Transverse colon (tissue), 4 donors: ENCODE measurements around the gene MRGPRG. TPM values are rescaled to one million over a fixed set of nuclear protein-coding genes. Genes with fewer than 3 reads are reported as not detected.

ENCODE experiments used
- DNase-seq: peaks from one replicate; pipeline ENCODE4 v3.0.0-alpha.2; 2019
- H3K27ac ChIP-seq, 4 donors: fragments of 200-600 bp; sonication (generic); 2 replicates each; pipeline ENCODE4 v1.5.1; 2016 to 2018; ENCODE audit warnings: inconsistent platforms in 4 of 4
- H3K27me3 ChIP-seq: fragments of 200-600 bp; sonication (generic); 2 replicates; pipeline ENCODE4 v1.5.1; 2017; ENCODE audit warnings: inconsistent platforms
- H3K36me3 ChIP-seq, 4 donors: fragments of 200-600 bp; sonication (generic); 2 replicates each; pipeline ENCODE4 v1.5.1; 2017 to 2019; ENCODE audit warnings: inconsistent platforms in 4 of 4
- H3K4me1 ChIP-seq, 4 donors: fragments of 200-600 bp; sonication (generic); 2 replicates each; pipeline ENCODE4 v1.5.1; 2017 to 2020; ENCODE audit warnings: inconsistent platforms in 4 of 4
- H3K4me3 ChIP-seq, 4 donors: fragments of 200-600 bp; sonication (generic); 1 replicate in 1 of 4; 2 replicates in 3 of 4; pipeline versions ENCODE4 v1.5.1 to v1.6.1; 2017 to 2019; ENCODE audit warnings: inconsistent platforms in 4 of 4
- H3K9me3 ChIP-seq, 2 donors: fragments of 200-600 bp; sonication (generic); 2 replicates each; pipeline ENCODE4 v1.5.1; 2017 to 2019; ENCODE audit warnings: inconsistent platforms in 2 of 2
- EP300 ChIP-seq: sonication (generic); formaldehyde crosslinking; IDR thresholded peaks from one replicate; pipeline ENCODE4 v1.6.1; 2017; ENCODE audit warnings: antibody characterized with exemption, low read depth
- POLR2A ChIP-seq: fragments of 450-650 bp; IDR thresholded peaks from one replicate; pipeline ENCODE4 v1.6.1; 2016; ENCODE audit warnings: antibody characterized with exemption, mild to moderate bottlenecking, moderate library complexity
- POLR2AphosphoS5 ChIP-seq, 3 donors: sonication (generic); formaldehyde crosslinking; IDR thresholded peaks; one replicate each; pipeline ENCODE4 v1.6.1; 2016; ENCODE audit warnings: antibody characterized with exemption in 3 of 3
- WGBS, 2 donors: methylation state at CpG; one replicate each; pipeline ENCODE4 v1.1.5; 2018; ENCODE audit warnings: low coverage in 1 of 2; 5-methylcytosine and 5-hydroxymethylcytosine counted together
- in situ Hi-C, 4 donors: fragments of 200-750 bp; cut with MboI; loops; one replicate each; pipeline versions ENCODE4 v1.15.0 to v1.15.1; 2017; ENCODE audit warnings: low sequenced_read_pairs in 3 of 4, low pct_ligation_motif_present in 1 of 4, low pct_unique_long_range_greater_than_20kb in 1 of 4
- intact Hi-C: fragments of 100-400 bp; cut with DNase I; formaldehyde crosslinking; loops from one replicate; pipeline ENCODE4 v1.15.1; 2023; ENCODE audit warnings: low total_unique reads
- total RNA-seq, 4 donors: library from RNA; depleted of rRNA; stranded (reverse); fragments of >200 nt; gene quantifications; one replicate each; pipeline ENCODE4 v1.1.0, GENCODE V29; 2016
- TF ChIP-seq, protein P1 (sequence below), 5 experiments: fragments of 200-600 bp in 3 of 5; fragments of 450-650 bp in 2 of 5; sonication (generic) in 3 of 5; IDR thresholded peaks; 1 replicate in 2 of 5; 2 replicates in 3 of 5; pipeline ENCODE4 v1.5.1; 2016 to 2017; ENCODE audit warnings: antibody characterized with exemption in 5 of 5, inconsistent platforms in 3 of 5, mild to moderate bottlenecking in 2 of 5, moderate library complexity in 1 of 5

The MRGPRG gene
- total RNA-seq, 4 donors from 2014 or later: not detected

DNA sequence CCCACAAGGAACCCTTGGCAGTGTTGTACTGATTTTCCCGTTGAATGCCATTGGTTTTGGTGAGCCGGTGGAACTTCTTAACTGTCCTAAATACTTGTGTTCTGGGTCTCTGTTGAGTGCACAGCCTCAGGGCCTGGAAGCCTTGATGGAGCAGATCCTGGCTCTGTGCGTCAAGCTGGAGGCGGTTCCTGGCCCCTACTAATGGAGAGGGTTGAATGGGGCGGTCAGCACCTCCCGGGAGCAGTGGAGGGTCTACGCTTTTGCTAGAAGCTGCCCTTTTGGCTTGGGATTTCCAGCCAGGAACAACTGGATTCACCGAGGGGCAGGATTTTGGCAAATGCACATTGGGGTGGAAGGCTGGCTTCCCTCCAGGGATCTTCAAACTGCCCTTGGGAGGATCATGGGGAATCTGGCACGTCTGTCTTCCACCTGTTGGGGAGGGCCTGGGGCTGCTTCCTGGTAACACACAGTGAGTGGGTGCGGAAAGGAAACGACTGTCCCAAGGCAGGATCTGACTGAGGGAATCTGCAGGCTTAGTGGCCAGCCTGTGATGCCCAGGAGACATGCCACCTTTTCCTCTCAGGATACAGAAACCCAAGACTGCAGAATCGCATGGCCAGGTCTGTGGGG lies 46.6 kb downstream of the MRGPRG start:
- peaks cover 0 to 3% of the 10 kb centered on the region in 2 donors for H3K9me3 ChIP-seq
- no peaks in the 10 kb centered on the region for H3K36me3 ChIP-seq
- TF ChIP-seq, protein P1, sequence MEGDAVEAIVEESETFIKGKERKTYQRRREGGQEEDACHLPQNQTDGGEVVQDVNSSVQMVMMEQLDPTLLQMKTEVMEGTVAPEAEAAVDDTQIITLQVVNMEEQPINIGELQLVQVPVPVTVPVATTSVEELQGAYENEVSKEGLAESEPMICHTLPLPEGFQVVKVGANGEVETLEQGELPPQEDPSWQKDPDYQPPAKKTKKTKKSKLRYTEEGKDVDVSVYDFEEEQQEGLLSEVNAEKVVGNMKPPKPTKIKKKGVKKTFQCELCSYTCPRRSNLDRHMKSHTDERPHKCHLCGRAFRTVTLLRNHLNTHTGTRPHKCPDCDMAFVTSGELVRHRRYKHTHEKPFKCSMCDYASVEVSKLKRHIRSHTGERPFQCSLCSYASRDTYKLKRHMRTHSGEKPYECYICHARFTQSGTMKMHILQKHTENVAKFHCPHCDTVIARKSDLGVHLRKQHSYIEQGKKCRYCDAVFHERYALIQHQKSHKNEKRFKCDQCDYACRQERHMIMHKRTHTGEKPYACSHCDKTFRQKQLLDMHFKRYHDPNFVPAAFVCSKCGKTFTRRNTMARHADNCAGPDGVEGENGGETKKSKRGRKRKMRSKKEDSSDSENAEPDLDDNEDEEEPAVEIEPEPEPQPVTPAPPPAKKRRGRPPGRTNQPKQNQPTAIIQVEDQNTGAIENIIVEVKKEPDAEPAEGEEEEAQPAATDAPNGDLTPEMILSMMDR (IDR thresholded peaks at IDR 0.05): no peak
- no peak for TF ChIP-seq POLR2A
- no peak for TF ChIP-seq EP300
- no peak for TF ChIP-seq POLR2AphosphoS5 (IDR thresholded peaks at IDR 0.05)
- H3K27me3 ChIP-seq: peaks cover 21% of the 10 kb centered on the region
- in situ Hi-C loops: no loop called here
- WGBS, 2 donors: 74% methylated on average over 12 of the region's 12 CpGs; no CpG with 5 or more reads in 1 of the 2 donors
- H3K27ac ChIP-seq: no peak overlapping the region
- DNase-seq: no peak
- H3K4me3 ChIP-seq: no peak overlapping the region
- intact Hi-C loops: no loop called here
- peaks cover 4 to 19% (median 8%) of the 10 kb centered on the region in 4 donors for H3K4me1 ChIP-seq

DNA sequence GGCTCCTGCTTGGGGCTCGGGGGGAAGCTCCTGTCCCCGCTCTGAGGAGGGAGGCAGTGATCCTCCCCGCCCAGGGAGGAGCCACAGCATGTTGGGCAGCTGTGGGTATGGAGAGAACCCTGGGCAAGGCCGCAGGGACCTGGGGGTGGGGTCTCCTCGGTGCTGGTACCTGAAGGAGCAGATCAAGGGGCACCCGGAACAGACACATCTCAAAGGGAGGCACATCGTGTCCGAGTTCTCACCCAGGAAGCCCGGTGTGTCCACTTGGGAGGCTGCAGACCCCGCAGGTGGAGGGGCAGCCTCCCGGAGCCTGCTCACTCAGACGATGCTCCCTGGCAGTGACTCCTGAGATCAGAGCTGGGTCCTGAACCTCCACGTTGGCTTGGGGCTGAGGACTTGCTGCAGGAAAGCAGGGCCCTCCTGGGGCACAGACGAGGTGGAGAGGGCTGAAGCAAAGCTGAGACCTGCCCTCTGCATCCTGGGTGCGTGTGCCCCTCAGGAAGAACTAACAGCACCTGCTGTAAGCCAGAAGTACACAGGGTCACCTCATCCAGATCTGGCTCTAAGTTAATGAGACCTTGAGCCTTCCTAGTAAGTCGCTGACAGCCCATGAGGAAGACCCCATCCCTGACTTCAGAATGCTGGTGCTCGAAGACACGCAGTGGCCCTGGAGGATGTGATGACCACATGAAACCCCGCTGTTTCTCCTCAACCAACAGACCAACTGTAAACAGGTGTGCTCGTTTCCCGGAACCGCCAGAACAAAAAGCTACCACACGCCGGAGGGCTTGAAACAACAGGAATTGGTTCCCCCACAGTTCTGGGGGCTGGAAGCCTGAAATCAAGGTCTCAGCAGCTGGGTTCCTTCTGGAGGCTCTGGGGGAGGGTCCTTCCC lies 47.6 kb downstream of the MRGPRG start:
- in situ Hi-C loops: no loop called here
- TF ChIP-seq, protein P1 (IDR thresholded peaks at IDR 0.05): no peak
- TF ChIP-seq POLR2A (no peak), EP300 (no peak), POLR2AphosphoS5 (IDR thresholded peaks at IDR 0.05) (no peak)
- 52 to 81% methylated on average over 2 to 21 of the region's 24 CpGs for WGBS, 2 donors

DNA sequence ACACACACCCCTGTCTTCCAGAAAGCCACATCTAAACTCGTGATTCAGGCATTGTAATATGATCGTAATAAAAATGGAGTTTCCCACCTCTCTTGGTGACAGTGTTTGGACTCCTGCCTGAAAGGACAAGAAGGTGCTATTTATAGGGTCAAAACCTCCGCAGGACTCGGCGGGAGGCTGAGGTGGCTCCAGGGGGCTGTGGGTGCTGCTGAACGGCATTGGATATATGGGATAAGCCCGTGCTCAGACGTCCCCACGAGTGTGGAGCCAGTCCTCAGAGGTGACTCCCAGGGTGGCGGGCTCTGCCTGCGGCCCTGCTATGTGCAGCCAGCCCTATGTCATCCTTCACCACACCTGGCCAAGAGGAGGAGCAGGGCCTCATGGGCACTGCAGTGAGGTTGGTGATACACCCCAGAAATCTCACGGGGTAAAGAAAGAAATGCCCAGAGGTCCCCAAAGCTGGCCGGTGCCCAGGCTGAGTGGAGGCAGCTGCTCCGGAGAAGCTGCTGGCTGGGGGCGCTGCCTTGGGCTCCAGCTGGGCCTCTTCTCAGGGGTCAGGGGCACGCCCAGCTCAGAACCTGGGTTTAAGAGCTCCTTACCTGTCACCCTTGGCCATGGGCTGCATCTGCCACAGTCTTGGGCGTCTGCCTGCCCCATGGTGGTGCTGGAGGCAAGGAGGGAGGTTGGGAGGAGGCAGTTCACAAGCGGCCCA lies 48.4 kb downstream of the MRGPRG start:
- DNase-seq: no peak
- 14 to 39% methylated on average over 2 to 14 of the region's 18 CpGs for WGBS, 2 donors
- in situ Hi-C loops: no loop called here

More for the DNA sequence above, 47.6 kb downstream of the MRGPRG start:
- DNase-seq: no peak
- Histone ChIP-seq H3K4me3 (no peak overlapping the region), H3K27me3 (peaks cover 21% of the 10 kb centered on the region), H3K36me3 (no peaks in the 10 kb centered on the region), H3K27ac (no peak overlapping the region), H3K9me3 (no peaks in the 10 kb centered on the region), H3K4me1 (peaks cover 4 to 27% (median 8%) of the 10 kb centered on the region in 4 donors)
- intact Hi-C loops: no loop called here

More for the DNA sequence above, 48.4 kb downstream of the MRGPRG start:
- Histone ChIP-seq H3K27me3 (peaks cover 21% of the 10 kb centered on the region), H3K4me3 (no peak overlapping the region), H3K27ac (peak overlapping the region in 2 of 4 donors; percentile 65 to 68), H3K36me3 (no peaks in the 10 kb centered on the region), H3K4me1 (peaks cover 10 to 35% (median 15%) of the 10 kb centered on the region in 4 donors), H3K9me3 (no peaks in the 10 kb centered on the region)
- no peak for TF ChIP-seq POLR2AphosphoS5 (IDR thresholded peaks at IDR 0.05)
- TF ChIP-seq, protein P1 (IDR thresholded peaks at IDR 0.05): no peak
- no peak for TF ChIP-seq POLR2A
- intact Hi-C loops: no loop called here
